ENCODE measurements around the gene PSD.

The PSD gene

GRCh38 chr10:102405632-102406031 lies 13.0 kb downstream of the PSD start:
- no peak for DNase-seq (ENCODE audit: low read depth in 4 of 4, low spot score in 1 of 4)

- DNase-seq (ENCODE audit: low read depth in 4 of 4, low spot score in 1 of 4) = no peak
These were observed 13.4 kb downstream of the PSD start for GRCh38 chr10:102405108-102405571.

- no peak for DNase-seq (ENCODE audit: low read depth in 4 of 4, low spot score in 1 of 4)
These were observed 14.1 kb downstream of the PSD start for GRCh38 chr10:102404361-102405107.

- no peak for DNase-seq (ENCODE audit: low read depth in 4 of 4, low spot score in 1 of 4)
These were observed 15.5 kb downstream of the PSD start for GRCh38 chr10:102403115-102403514.

GRCh38 chr10:102402512-102402896 lies 16.1 kb downstream of the PSD start:
- no peak for DNase-seq (ENCODE audit: low read depth in 4 of 4, low spot score in 1 of 4)

- no peak for DNase-seq (ENCODE audit: low read depth in 4 of 4, low spot score in 1 of 4)
These were observed 16.7 kb downstream of the PSD start for GRCh38 chr10:102401735-102402511.

GRCh38 chr10:102401342-102401654 lies 17.3 kb downstream of the PSD start:
- no peak for DNase-seq (ENCODE audit: low read depth in 4 of 4, low spot score in 1 of 4)

- DNase-seq (ENCODE audit: low read depth in 4 of 4, low spot score in 1 of 4) = no peak
These were observed 17.8 kb downstream of the PSD start for GRCh38 chr10:102400598-102401341.

- no peak for DNase-seq (ENCODE audit: low read depth in 4 of 4, low spot score in 1 of 4)
These were observed 18.5 kb downstream of the PSD start for GRCh38 chr10:102400076-102400475.

- peak in 3 of 4 experiments; percentile 77 to 82 (median 79) for DNase-seq (ENCODE audit: low read depth in 4 of 4, low spot score in 1 of 4)
These were observed 19.2 kb downstream of the PSD start for GRCh38 chr10:102399217-102400021.

GRCh38 chr10:102398172-102399020 lies 20.2 kb downstream of the PSD start:
- DNase-seq (ENCODE audit: low read depth in 4 of 4, low spot score in 1 of 4) = no peak

- no peak for DNase-seq (ENCODE audit: low read depth in 4 of 4, low spot score in 1 of 4)
These were observed 21.1 kb downstream of the PSD start for GRCh38 chr10:102397222-102398171.

GRCh38 chr10:102396730-102397151 lies 21.8 kb downstream of the PSD start:
- no peak for DNase-seq (ENCODE audit: low read depth in 4 of 4, low spot score in 1 of 4)

GRCh38 chr10:102396317-102396650 lies 22.3 kb downstream of the PSD start:
- no peak for DNase-seq (ENCODE audit: low read depth in 4 of 4, low spot score in 1 of 4)

GRCh38 chr10:102395400-102396316 lies 22.9 kb downstream of the PSD start, which contains the start of gene NFKB2:
TSS of gene NFKB2 (plus strand) at chr10:102395705. CDS start at chr10:102395960, 255 bp downstream.
- DNase-seq (ENCODE audit: low read depth in 4 of 4, low spot score in 1 of 4) = peak; percentile 79 to 89 (median 86)

GRCh38 chr10:102394801-102395399 lies 23.7 kb downstream of the PSD start:
- peak in 2 of 4 experiments; percentile 31 to 53 for DNase-seq (ENCODE audit: low read depth in 4 of 4, low spot score in 1 of 4)

GRCh38 chr10:102394079-102394800 lies 24.3 kb downstream of the PSD start:
- DNase-seq (ENCODE audit: low read depth in 4 of 4, low spot score in 1 of 4) = peak; percentile 95 to 99 (median 96)
